ENCODE measurements around the gene TIMM23.

DNA sequence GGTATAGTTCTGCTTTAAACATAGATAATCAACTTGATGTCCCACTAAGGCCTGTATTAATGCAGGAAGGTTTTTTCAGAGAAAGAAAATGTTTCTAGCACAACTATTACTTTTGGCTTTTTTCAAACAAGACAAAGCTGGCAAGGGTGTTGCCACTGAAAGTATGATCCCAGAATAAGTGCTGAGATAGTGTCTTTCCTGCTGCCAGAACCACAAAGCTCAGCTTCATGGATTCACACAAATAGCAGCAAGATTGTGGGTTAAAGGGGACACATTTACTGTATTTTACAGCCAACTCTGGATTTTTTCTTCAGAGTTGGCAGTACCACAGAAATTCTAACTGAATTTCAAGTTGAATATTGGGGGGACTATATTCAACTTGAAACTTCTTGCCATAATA is 53.8 kb downstream of the TIMM23 start:
- TF ChIP-seq POLR2AphosphoS5 (IDR thresholded peaks at IDR 0.05; ENCODE audit: low read depth, low read length) (no peak), POLR2A (IDR thresholded peaks at IDR 0.05; ENCODE audit: low read depth, low read length) (no peak), PAX5 (IDR thresholded peaks at IDR 0.05; ENCODE audit: insufficient read depth, low read length, severe bottlenecking) (no peak), TAF1 (IDR thresholded peaks at IDR 0.05; ENCODE audit: low read depth, low read length) (no peak), SPI1 (IDR thresholded peaks at IDR 0.05; ENCODE audit: low read depth, low read length) (no peak), POU2F2 (IDR thresholded peaks at IDR 0.05; ENCODE audit: low read depth, low read length) (no peak)

Measured in GM12891 (cell line).